ENCODE data around the gene COP1. TPM values are rescaled to one million over a fixed set of nuclear protein-coding genes. Genes with fewer than 3 reads are reported as not detected.

Gene COP1
- polyA plus RNA-seq, 1 experiment = 43.7 TPM

DNA sequence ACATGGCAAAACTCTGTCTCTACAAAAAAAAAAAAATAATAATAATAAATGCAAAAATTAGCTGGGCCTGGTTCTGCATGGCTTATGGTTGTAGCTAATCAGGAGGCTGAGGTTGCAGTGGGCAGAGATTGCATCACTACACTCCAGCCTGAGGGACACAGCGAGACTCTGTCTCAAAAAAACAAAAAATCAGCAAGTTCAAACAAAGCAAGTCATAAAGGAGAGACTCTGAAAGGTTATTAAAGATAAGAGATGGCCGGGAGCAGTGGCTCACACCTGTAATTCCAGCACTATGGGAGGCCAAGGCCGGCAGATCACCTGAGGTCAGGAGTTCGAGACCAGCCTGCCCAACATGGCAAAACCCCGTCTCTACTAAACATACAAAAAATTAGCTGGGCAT, 28.8 kb downstream of the COP1 start:
- POLR2A ChIA-PET = no interaction called here

DNA sequence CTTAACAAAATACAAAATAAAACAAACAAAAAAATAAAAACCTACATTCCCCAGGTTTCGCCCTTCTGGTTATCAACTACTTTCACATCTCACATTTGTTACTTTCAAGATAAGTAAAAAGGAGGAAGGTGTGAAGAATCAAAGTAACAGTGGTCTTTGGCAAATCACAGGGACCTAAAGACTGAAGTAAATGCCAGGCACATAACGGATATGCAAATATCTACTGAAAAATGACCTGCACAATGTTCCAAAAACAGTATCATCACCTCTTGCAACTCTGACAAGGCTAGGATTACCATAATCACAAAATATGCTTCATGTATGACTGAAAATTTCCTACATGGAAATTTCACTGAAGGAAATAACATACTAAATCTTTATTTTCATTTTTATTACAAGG, 29.3 kb downstream of the COP1 start:
- no peak overlapping the region for H3K27ac ChIP-seq (ENCODE audit: low read depth, low read length)
- ChIA-PET CTCF (no interaction called here), POLR2A (no interaction called here)
- no peaks in the 10 kb centered on the region for H3K9me3 ChIP-seq (ENCODE audit: control insufficient read depth, insufficient read depth, low read length)
- TF ChIP-seq, protein P1, sequence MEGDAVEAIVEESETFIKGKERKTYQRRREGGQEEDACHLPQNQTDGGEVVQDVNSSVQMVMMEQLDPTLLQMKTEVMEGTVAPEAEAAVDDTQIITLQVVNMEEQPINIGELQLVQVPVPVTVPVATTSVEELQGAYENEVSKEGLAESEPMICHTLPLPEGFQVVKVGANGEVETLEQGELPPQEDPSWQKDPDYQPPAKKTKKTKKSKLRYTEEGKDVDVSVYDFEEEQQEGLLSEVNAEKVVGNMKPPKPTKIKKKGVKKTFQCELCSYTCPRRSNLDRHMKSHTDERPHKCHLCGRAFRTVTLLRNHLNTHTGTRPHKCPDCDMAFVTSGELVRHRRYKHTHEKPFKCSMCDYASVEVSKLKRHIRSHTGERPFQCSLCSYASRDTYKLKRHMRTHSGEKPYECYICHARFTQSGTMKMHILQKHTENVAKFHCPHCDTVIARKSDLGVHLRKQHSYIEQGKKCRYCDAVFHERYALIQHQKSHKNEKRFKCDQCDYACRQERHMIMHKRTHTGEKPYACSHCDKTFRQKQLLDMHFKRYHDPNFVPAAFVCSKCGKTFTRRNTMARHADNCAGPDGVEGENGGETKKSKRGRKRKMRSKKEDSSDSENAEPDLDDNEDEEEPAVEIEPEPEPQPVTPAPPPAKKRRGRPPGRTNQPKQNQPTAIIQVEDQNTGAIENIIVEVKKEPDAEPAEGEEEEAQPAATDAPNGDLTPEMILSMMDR (IDR thresholded peaks at IDR 0.05; ENCODE audit: low read depth, low read length) = no peak
- no peaks in the 10 kb centered on the region for H3K27me3 ChIP-seq (ENCODE audit: control insufficient read depth, insufficient read depth, low read length)
- H3K4me3 ChIP-seq (ENCODE audit: low read depth, low read length) = no peak overlapping the region
- DNase-seq (ENCODE audit: low read depth, low spot score) = no peak

More for the DNA sequence above, 28.8 kb downstream of the COP1 start:
- no peaks in the 10 kb centered on the region for H3K9me3 ChIP-seq (ENCODE audit: control insufficient read depth, insufficient read depth, low read length)
- TF ChIP-seq, protein P1 (IDR thresholded peaks at IDR 0.05; ENCODE audit: low read depth, low read length) = no peak
- no peak for DNase-seq (ENCODE audit: low read depth, low spot score)
- CTCF ChIA-PET = no interaction called here
- no peaks in the 10 kb centered on the region for H3K27me3 ChIP-seq (ENCODE audit: control insufficient read depth, insufficient read depth, low read length)
- H3K4me3 ChIP-seq (ENCODE audit: low read depth, low read length) = no peak overlapping the region
- no peak overlapping the region for H3K27ac ChIP-seq (ENCODE audit: low read depth, low read length)

DNA sequence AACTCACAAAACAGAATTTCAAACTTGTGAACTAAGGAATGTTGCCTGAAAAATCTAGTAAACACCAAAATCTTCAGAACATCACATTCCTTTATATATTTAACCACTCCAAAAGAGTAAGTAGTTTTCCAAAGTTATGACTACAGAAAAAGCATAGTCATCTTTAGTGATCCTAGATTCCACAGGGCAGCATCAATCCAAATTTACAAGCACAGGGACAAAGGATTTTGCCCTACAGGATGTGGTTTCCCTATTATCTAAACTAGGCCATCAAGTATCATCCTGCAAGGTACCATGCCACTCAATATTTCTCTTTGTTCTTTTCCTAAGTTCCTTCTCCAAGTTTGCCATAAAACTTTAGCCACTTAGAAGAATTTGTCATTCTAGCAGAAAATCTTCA, 33.0 kb downstream of the COP1 start:
- TF ChIP-seq, protein P1 (IDR thresholded peaks at IDR 0.05; ENCODE audit: low read depth, low read length) = no peak
- CTCF ChIA-PET = interaction anchor here (1.2 kb wide), 1 partner anchor 19 kb away, joined by 3 read pairs; no protein-coding TSS in a partner anchor

DNA sequence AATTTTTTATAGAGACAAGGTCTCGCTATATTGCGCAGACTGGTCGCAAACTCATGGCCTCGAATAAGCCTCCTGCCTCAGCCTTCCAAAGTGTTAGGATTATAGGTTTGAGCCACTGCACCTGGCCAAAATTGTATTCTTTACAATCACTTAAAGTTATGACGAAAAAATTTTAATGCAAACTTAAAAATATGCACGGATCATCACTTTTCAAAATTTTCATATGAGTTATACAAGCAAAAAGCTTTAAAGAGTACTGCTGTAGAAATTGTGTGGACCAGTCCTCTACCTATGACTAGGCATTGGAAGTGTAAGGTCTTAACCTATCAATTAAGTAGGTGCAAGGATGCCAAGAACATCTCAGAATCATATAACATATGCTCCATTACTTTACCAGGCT, 34.9 kb downstream of the COP1 start:
- TF ChIP-seq, protein P1 (IDR thresholded peaks at IDR 0.05; ENCODE audit: low read depth, low read length) = no peak
- H3K4me3 ChIP-seq (ENCODE audit: low read depth, low read length) = no peak overlapping the region
- CTCF ChIA-PET = no interaction called here

More for the DNA sequence above, 33.0 kb downstream of the COP1 start:
- H3K9me3 ChIP-seq (ENCODE audit: control insufficient read depth, insufficient read depth, low read length) = no peaks in the 10 kb centered on the region; the same call in 1 of the 2 replicates
- H3K27ac ChIP-seq (ENCODE audit: low read depth, low read length) = no peak overlapping the region
- no peak overlapping the region for H3K4me3 ChIP-seq (ENCODE audit: low read depth, low read length)
- no peak for DNase-seq (ENCODE audit: low read depth, low spot score)
- POLR2A ChIA-PET = no interaction called here
- no peaks in the 10 kb centered on the region for H3K27me3 ChIP-seq (ENCODE audit: control insufficient read depth, insufficient read depth, low read length)

DNA sequence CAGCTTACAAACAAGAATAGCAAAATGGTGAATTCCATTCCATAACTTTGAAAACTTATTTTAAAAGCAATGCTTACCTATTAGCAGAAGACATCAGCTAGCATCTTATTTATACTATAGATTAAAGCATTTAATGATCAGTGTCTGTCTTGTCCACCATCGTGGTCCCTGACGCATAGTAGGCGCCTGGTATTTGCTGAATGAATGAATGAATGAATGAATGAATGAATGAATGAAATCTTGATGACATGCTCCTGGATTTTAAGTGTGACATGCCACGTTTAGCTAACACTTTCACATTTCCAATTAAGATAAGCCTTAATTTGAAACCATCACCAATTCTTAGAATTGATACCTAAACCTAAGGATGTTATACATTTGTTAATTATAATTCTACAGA, 39.9 kb downstream of the COP1 start:
- Histone ChIP-seq H3K9me3 (ENCODE audit: control insufficient read depth, insufficient read depth, low read length) (no peaks in the 10 kb centered on the region; the same call in 1 of the 2 replicates), H3K27ac (ENCODE audit: low read depth, low read length) (no peak overlapping the region), H3K4me3 (ENCODE audit: low read depth, low read length) (no peak overlapping the region), H3K27me3 (ENCODE audit: control insufficient read depth, insufficient read depth, low read length) (no peaks in the 10 kb centered on the region)
- POLR2A ChIA-PET = no interaction called here
- CTCF ChIA-PET = no interaction called here
- DNase-seq (ENCODE audit: low read depth, low spot score) = no peak
- TF ChIP-seq, protein P1 (IDR thresholded peaks at IDR 0.05; ENCODE audit: low read depth, low read length) = no peak

More for the DNA sequence above, 34.9 kb downstream of the COP1 start:
- H3K27ac ChIP-seq (ENCODE audit: low read depth, low read length) = no peak overlapping the region
- DNase-seq (ENCODE audit: low read depth, low spot score) = no peak
- H3K9me3 ChIP-seq (ENCODE audit: control insufficient read depth, insufficient read depth, low read length) = no peaks in the 10 kb centered on the region; the same call in 1 of the 2 replicates
- POLR2A ChIA-PET = no interaction called here
- no peaks in the 10 kb centered on the region for H3K27me3 ChIP-seq (ENCODE audit: control insufficient read depth, insufficient read depth, low read length)
